Skeletal muscle tissue (tissue), 4 donors: ENCODE data around the gene FAM83F. TPM values are rescaled to one million over a fixed set of nuclear protein-coding genes. Genes with fewer than 3 reads are reported as not detected.

Experiments
- H3K27ac ChIP-seq: one replicate; pipeline ENCODE4 v1.7.0; 2013; ENCODE audit warnings: mild to moderate bottlenecking, low read depth, low read length, inconsistent platforms
- H3K27me3 ChIP-seq, 3 donors: one replicate each; pipeline ENCODE4 v1.7.0; 2013; ENCODE audit warnings: low read length in 3 of 3; ENCODE audit not compliant: control insufficient read depth in 3 of 3, insufficient read depth in 3 of 3
- H3K36me3 ChIP-seq, 3 donors: one replicate each; pipeline ENCODE4 v1.7.0; 2013; ENCODE audit warnings: low read length in 3 of 3; ENCODE audit not compliant: control insufficient read depth in 3 of 3, insufficient read depth in 3 of 3
- H3K4me1 ChIP-seq, 3 donors: one replicate each; pipeline ENCODE4 v1.7.0; 2013; ENCODE audit warnings: low read length in 3 of 3, mild to moderate bottlenecking in 3 of 3; ENCODE audit not compliant: control insufficient read depth in 3 of 3, insufficient read depth in 3 of 3
- H3K4me3 ChIP-seq, 3 donors: one replicate each; pipeline ENCODE4 v1.7.0; 2013; ENCODE audit warnings: low read length in 3 of 3
- H3K9ac ChIP-seq, 3 donors: one replicate each; pipeline ENCODE4 v1.7.0; 2013; ENCODE audit warnings: low read length in 3 of 3, mild to moderate bottlenecking in 3 of 3, moderate library complexity in 2 of 3, low read depth in 1 of 3
- H3K9me3 ChIP-seq, 3 donors: one replicate each; pipeline ENCODE4 v1.7.0; 2013; ENCODE audit warnings: low read length in 3 of 3; ENCODE audit not compliant: control insufficient read depth in 3 of 3
- total RNA-seq: library from RNA; depleted of rRNA; stranded (reverse); fragments of >200 nt; gene quantifications from one replicate; pipeline ENCODE4 v1.2.3, GENCODE V29; 2014
- donor health status: Osteomylitis.

Gene FAM83F
- total RNA-seq, 1 donor from 2014 or later = under 0.01 TPM

DNA sequence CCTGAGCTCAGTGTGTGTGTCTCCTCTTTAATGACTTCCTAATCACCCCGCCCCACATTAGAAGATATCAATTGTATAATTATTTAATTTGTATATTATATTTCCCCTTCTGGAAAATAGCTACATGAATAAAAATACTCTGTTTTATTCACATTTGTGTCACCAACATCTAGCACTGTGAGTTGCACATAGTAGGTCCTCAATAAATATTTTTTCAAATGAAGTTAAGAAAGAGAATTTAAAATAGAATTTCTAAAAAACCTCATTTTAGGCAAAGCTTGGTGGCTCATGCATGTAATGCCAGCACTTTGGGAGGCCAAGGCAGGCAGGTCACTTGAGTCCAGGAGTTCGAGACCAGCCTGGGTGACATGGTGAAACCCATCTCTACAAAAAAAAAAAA, 59.7 kb downstream of the FAM83F start:
- no peak overlapping the region for H3K27ac ChIP-seq
- no peak overlapping the region for H3K9ac ChIP-seq
- H3K27me3 ChIP-seq = no peaks in the 10 kb centered on the region
- H3K4me3 ChIP-seq = no peak overlapping the region
- H3K4me1 ChIP-seq = peaks cover 13 to 31% (median 28%) of the 10 kb centered on the region in 3 donors
- H3K9me3 ChIP-seq = no peaks in the 10 kb centered on the region
- no peaks in the 10 kb centered on the region for H3K36me3 ChIP-seq

DNA sequence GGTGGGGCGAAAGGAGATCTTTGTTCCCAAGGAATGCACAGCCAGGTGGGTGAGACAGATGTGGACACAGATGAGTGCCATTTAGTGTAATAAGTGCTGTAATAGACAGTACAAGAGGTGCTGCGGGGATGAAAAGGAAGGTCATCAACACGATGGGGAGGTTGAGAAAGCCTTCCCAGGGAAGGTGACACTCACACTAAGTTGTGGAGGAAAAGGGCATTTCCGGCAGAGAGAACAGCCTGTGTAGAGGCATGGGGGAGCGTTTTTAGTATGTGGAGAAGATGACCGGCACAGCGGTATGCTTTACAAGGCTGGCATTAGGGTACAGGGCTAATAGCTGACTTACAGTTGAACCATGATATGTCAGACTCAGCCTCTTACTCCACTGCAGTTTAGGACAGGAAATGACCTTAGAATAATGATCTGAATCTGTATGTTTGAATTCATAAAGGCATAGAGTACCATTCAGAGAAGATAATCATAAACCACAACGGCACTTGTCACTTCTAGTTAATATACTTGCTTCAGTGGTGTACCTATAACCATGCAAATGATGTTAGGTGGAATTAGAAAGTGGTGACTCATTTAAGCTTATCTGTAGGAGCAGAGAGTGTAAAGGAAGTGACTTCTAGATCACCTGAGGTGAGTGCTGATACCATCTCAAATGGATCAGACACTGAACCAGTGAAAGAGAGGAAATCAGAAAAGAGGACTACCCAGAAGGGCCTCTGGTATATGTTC, 60.6 kb downstream of the FAM83F start:
- Histone ChIP-seq H3K9ac (no peak overlapping the region), H3K9me3 (no peaks in the 10 kb centered on the region), H3K4me1 (peaks cover 13 to 28% (median 27%) of the 10 kb centered on the region in 3 donors), H3K4me3 (no peak overlapping the region), H3K36me3 (no peaks in the 10 kb centered on the region), H3K27me3 (no peaks in the 10 kb centered on the region), H3K27ac (no peak overlapping the region)

DNA sequence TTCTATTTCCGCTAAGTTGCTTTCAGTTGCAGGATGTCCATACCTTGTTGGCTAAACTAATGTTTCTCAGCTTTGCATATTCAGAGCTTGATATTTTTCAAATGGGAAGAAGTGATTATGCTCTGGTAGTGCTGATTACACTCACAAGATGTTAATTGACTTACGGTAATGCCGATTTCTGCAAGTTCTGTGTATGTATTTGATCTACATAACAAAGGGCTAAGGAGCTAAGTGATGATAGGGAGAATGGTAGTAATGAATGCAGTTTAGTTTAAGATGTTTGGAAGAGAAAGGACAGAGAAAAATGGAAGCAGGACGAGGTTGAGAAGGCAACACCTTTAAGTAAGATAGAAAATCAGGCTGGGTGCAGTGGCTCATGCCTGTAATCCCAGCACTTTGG, 61.4 kb downstream of the FAM83F start:
- no peaks in the 10 kb centered on the region for H3K9me3 ChIP-seq
- no peaks in the 10 kb centered on the region for H3K36me3 ChIP-seq
- no peak overlapping the region for H3K4me3 ChIP-seq
- no peak overlapping the region for H3K27ac ChIP-seq
- H3K9ac ChIP-seq = no peak overlapping the region
- H3K4me1 ChIP-seq = peaks cover 12 to 27% (median 21%) of the 10 kb centered on the region in 3 donors
- H3K27me3 ChIP-seq = no peaks in the 10 kb centered on the region

DNA sequence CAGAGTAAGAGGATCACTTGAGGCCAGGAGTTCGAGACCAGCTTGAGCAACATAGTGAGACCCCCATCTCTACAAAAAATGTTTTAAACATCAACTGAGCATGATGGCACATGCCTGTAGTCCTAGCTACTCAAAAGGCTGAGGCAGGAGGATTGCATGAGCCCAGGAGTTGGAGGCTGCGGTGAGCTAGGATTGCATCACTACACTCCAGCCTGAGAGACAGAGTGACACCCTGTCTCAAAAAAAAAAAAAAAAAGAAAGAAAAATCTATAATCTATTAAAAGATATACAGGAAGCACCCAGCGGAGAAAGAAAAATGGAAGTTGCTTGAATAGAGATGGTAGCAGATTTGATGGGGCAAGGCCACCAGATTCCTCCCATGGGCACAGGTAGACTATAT, 61.8 kb downstream of the FAM83F start:
- Histone ChIP-seq H3K9me3 (no peaks in the 10 kb centered on the region), H3K27me3 (no peaks in the 10 kb centered on the region), H3K4me1 (peaks cover 8 to 24% (median 18%) of the 10 kb centered on the region in 3 donors), H3K9ac (no peak overlapping the region), H3K36me3 (no peaks in the 10 kb centered on the region), H3K27ac (no peak overlapping the region), H3K4me3 (no peak overlapping the region)

DNA sequence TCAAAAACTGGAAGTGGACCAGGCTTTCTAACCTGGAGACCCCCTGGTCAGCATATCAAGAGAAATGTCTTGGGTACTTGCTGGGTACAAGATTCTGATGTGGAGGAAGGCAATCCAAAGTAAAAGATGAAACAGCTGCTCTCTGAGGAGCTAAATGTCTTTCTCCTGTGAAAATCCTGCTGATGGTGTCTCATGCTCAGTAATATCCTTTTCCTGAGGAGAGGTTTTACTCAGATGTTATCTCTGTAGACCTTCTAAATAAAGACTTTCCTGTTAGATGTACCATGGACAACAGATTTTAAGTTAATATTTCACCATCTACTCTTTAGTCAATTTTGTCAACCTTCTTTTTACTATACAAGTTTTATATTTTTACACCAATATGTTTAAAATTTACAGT, 62.9 kb downstream of the FAM83F start:
- Histone ChIP-seq H3K9me3 (no peaks in the 10 kb centered on the region), H3K9ac (no peak overlapping the region), H3K4me3 (no peak overlapping the region), H3K4me1 (peaks cover 8 to 22% (median 18%) of the 10 kb centered on the region in 3 donors), H3K36me3 (no peaks in the 10 kb centered on the region), H3K27me3 (no peaks in the 10 kb centered on the region), H3K27ac (no peak overlapping the region)

DNA sequence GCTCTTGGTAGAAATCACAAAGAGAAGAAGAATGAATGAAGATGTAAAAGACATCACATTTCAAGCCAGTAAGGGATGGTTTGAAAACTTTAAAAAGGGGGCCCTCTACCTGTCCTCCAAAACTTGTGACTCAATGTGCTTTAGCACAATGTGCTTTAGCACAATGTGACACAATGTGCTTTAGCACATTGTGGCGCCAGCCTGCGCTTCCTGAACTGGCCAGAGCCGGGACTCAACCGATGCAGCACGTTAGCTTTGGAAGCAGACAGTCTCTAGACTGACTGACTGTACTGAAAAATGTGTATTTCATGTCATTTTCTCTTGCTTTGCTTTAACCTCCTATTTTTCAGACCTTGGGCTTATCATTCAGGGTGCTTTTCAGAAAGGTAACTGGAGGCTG, 63.5 kb downstream of the FAM83F start:
- Histone ChIP-seq H3K36me3 (no peaks in the 10 kb centered on the region), H3K27me3 (no peaks in the 10 kb centered on the region), H3K27ac (no peak overlapping the region), H3K4me1 (peaks cover 6 to 22% (median 18%) of the 10 kb centered on the region in 3 donors), H3K4me3 (no peak overlapping the region), H3K9ac (no peak overlapping the region), H3K9me3 (no peaks in the 10 kb centered on the region)

DNA sequence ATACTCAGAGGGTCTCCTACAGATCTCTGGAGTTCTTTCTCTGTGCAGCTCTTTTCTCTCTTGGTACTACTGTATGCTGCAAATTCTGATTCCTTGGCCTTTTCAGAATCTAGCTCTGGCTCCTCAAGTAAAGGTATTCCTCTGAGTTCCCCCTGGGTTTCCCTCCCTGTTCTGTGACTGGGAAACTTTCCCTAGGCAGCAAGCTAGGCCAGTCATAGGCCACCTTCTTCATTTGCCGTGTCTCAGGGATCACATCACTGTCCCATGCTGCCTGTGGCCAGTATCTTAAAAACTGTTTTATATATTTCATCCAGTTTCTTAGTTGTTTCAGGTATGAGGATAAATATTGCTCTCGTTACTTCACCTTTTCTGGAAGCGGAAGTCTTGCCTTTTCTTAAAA, 71.2 kb downstream of the FAM83F start:
- no peaks in the 10 kb centered on the region for H3K36me3 ChIP-seq
- H3K9me3 ChIP-seq = no peaks in the 10 kb centered on the region
- peaks cover 9 to 15% (median 15%) of the 10 kb centered on the region in 3 donors for H3K4me1 ChIP-seq
- peak overlapping the region in 1 of 3 donors; percentile 15 for H3K9ac ChIP-seq
- no peaks in the 10 kb centered on the region for H3K27me3 ChIP-seq
- H3K4me3 ChIP-seq = no peak overlapping the region
- H3K27ac ChIP-seq = no peak overlapping the region

DNA sequence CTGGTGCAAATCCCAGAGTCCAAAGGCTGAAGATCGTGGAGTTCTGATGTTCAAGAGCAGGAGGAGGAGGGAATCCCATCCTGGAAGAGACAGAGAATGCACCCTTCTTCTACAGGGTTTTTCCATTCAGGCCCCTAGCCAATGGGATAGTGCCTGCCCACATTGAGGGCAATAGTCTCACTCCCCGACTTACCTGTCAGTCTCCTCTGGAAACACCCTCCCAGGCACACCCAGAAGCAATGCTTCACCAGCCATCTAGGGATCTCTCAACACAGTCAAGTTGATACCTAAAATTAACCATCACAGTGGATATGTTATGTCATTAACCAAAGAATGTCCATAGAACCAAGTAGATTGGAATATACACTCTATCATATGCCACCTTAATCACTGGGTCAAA, 72.9 kb downstream of the FAM83F start:
- Histone ChIP-seq H3K9me3 (no peaks in the 10 kb centered on the region), H3K27me3 (no peaks in the 10 kb centered on the region), H3K4me3 (no peak overlapping the region), H3K36me3 (no peaks in the 10 kb centered on the region), H3K9ac (peak overlapping the region in 1 of 3 donors; percentile 57), H3K4me1 (peaks cover 15 to 23% (median 15%) of the 10 kb centered on the region in 3 donors), H3K27ac (no peak overlapping the region)

DNA sequence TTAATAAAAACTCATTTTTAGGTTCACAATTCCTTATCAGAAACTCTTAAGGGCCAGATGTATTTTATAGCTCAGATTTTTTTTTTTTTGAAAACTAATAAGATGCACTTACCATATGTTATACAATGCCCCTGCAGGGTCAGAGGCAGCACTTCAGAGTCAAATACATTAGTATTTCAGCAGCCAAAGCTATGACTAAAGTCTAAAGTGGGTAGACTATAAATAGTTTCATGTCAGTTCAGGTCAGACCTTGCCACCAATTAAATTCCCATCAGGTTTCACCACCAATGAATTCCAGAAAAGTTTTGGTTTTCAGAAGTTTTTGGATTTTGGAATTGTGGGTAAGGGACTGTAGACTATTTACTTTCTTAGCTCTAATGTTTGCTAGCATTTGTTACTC, 75.9 kb downstream of the FAM83F start:
- H3K27ac ChIP-seq = peak overlapping the region; percentile 31
- H3K27me3 ChIP-seq = no peaks in the 10 kb centered on the region
- peak overlapping the region; percentile 4 to 51 (median 29) for H3K9ac ChIP-seq
- H3K9me3 ChIP-seq = no peaks in the 10 kb centered on the region
- no peak overlapping the region for H3K4me3 ChIP-seq
- H3K36me3 ChIP-seq = no peaks in the 10 kb centered on the region
- peaks cover 15 to 23% (median 18%) of the 10 kb centered on the region in 3 donors for H3K4me1 ChIP-seq

DNA sequence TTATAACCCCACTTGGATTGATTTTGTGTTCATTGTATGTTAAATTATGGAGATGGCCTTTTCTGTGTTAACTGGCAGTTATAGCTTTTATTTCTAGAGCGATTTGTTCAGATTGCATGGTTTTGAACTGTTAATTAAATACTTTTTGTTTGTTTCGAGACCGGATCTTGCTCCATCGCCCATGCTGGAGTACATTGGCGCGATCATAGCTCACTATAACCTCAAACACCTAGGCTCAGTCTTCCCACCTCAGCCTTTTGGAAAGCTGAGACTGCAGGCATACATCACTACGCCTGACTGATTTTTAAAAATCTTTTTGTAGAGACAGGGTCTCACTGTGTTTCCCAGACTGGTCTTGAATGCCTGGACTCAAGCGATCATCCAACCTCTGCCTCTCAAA, 77.0 kb downstream of the FAM83F start:
- Histone ChIP-seq H3K4me1 (peaks cover 14 to 23% (median 15%) of the 10 kb centered on the region in 3 donors), H3K27ac (peak overlapping the region; percentile 31), H3K9ac (no peak overlapping the region)

More for the DNA sequence above, 77.0 kb downstream of the FAM83F start:
- H3K27me3 ChIP-seq = no peaks in the 10 kb centered on the region
- H3K9me3 ChIP-seq = no peaks in the 10 kb centered on the region
- H3K4me3 ChIP-seq = no peak overlapping the region
- no peaks in the 10 kb centered on the region for H3K36me3 ChIP-seq
